Activated T-helper 17 cell treated with anti-CD3 and anti-CD28 coated beads, Interleukin-2, amount 50 U/mL, for 72 hours (primary cell): ENCODE measurements around the gene FOXK2. TPM values are rescaled to one million over a fixed set of nuclear protein-coding genes. Genes with fewer than 3 reads are reported as not detected.
A peak's percentile ranks its signal among the peaks of the same experiment; 100 is the strongest.

ENCODE experiments used
- ATAC-seq: fragments of 150-1000 bp; cut with Tn5 transposase; replicated peaks from 2 replicates; pipeline ENCODE4 v1.10.0; 2021; ENCODE audit warnings: mild to moderate bottlenecking, moderate library complexity
- H3K27ac Mint-ChIP-seq: one replicate; pipeline ENCODE4 v1.8.0; 2022; ENCODE audit warnings: mixed read lengths
- H3K27me3 Mint-ChIP-seq: one replicate; pipeline ENCODE4 v1.8.0; 2022; ENCODE audit warnings: mixed read lengths
- H3K36me3 Mint-ChIP-seq: one replicate; pipeline ENCODE4 v1.8.0; 2022; ENCODE audit warnings: low read depth, mild to moderate bottlenecking, mixed read lengths
- H3K4me1 Mint-ChIP-seq: one replicate; pipeline ENCODE4 v1.8.0; 2022; ENCODE audit warnings: mixed read lengths
- H3K4me3 Mint-ChIP-seq: one replicate; pipeline ENCODE4 v1.8.0; 2022; ENCODE audit warnings: mild to moderate bottlenecking, mixed read lengths
- H3K9me3 Mint-ChIP-seq: one replicate; pipeline ENCODE4 v1.8.0; 2022; ENCODE audit warnings: mixed read lengths
- total RNA-seq, 2 donors: library from RNA; stranded (reverse); gene quantifications; one replicate each; pipeline ENCODE4 v1.2.3, GENCODE V29; 2022

The FOXK2 gene
- total RNA-seq, 2 donors from 2014 or later: 38.2 to 59.4 TPM

DNA sequence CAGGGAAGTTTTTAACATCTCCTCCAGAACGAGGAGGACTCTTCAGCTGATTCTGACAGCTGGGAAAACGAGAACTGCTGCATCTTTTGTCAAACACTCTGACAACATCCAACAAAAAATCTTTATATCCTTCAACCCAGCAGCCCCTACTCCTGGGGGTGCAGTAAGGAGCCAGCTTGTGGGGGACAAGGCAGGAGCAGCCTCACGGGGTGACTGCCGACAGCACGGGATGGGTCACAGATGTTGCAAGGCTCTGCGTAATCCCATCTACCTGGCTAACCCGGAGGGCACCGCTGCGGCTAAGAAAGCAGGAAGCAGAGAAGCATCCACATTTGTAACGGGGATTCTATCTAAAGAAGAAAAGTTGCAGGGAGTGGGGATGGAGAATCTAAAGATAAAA, 100.1 kb downstream of the FOXK2 start:
- peaks cover 100% of the 10 kb centered on the region for H3K36me3 Mint-ChIP-seq
- no peaks in the 10 kb centered on the region for H3K27me3 Mint-ChIP-seq
- peak overlapping the region; percentile 65 for H3K27ac Mint-ChIP-seq

DNA sequence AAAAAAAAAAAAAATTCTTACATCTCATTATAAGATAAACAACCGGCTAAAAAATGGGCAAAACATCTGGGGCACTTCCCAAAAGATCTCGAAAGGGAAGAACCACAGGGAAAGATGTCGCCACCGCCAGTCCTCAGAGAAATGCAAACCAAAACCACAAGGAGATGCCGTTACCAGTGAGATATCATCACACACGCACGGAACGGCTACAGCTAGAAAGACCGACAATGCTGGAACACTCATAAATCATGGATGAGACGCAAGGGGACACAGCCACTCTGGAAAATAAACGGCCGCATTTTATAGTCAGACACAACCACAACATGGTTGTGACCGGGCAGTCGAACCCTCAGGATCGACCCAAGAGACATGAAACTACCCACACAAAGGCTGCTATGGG, 104.2 kb downstream of the FOXK2 start:
- Mint-ChIP-seq H3K4me1 (peaks cover 6% of the 10 kb centered on the region), H3K27ac (no peak overlapping the region), H3K27me3 (no peaks in the 10 kb centered on the region), H3K36me3 (peaks cover 99% of the 10 kb centered on the region), H3K9me3 (no peaks in the 10 kb centered on the region), H3K4me3 (no peak overlapping the region)
- no peak for ATAC-seq

More for the DNA sequence above, 100.1 kb downstream of the FOXK2 start:
- H3K9me3 Mint-ChIP-seq: no peaks in the 10 kb centered on the region
- H3K4me3 Mint-ChIP-seq: no peak overlapping the region
- ATAC-seq: no peak
- no peaks in the 10 kb centered on the region for H3K4me1 Mint-ChIP-seq

DNA sequence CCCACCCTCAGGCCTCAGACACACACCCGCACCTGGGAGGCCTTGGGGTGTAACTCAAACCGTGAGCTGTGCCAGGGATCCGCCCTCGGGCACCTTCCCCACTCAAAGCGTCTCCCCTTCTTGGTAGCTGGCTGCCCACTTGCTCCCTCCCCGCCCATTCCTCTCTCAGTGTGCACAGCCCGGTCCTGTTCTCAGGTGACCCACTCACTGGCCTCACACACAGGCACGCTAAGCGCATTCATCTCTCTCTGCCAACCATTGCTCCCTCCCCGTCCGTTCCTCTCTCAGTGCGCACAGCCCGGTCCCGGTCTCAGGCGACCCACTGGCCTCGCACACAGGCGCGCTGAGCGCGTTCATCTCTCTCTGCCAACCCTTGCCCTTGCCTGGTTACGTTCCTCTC, 107.9 kb downstream of the FOXK2 start:
- H3K27ac Mint-ChIP-seq: peak overlapping the region; percentile 41
- peaks cover 11% of the 10 kb centered on the region for H3K4me1 Mint-ChIP-seq
- no peaks in the 10 kb centered on the region for H3K9me3 Mint-ChIP-seq
- no peak for ATAC-seq
- H3K36me3 Mint-ChIP-seq: peaks cover 95% of the 10 kb centered on the region
- no peaks in the 10 kb centered on the region for H3K27me3 Mint-ChIP-seq
- H3K4me3 Mint-ChIP-seq: no peak overlapping the region

DNA sequence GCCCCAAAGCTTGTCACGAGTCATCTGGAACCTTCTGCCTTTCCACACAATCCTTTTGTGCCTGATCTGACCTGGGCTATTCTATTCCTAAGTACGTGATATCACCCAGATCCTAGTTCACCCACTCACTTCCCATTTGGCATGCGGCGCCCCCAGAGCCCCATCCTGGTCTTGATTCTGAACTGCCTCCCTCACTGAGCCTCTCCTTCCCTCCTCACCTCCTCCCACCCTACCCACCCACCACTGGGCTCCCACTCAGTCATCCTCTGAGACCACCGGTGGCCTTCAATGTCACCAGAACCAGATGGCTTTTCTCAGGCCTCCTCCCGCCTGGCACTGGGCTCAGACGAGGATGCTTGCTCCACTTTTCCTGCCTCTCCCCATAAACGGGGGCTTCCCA, 110.2 kb downstream of the FOXK2 start:
- no peaks in the 10 kb centered on the region for H3K27me3 Mint-ChIP-seq
- no peaks in the 10 kb centered on the region for H3K9me3 Mint-ChIP-seq
- peaks cover 95% of the 10 kb centered on the region for H3K36me3 Mint-ChIP-seq
- no peak overlapping the region for H3K4me3 Mint-ChIP-seq
- ATAC-seq: no peak
- peaks cover 14% of the 10 kb centered on the region for H3K4me1 Mint-ChIP-seq
- no peak overlapping the region for H3K27ac Mint-ChIP-seq

DNA sequence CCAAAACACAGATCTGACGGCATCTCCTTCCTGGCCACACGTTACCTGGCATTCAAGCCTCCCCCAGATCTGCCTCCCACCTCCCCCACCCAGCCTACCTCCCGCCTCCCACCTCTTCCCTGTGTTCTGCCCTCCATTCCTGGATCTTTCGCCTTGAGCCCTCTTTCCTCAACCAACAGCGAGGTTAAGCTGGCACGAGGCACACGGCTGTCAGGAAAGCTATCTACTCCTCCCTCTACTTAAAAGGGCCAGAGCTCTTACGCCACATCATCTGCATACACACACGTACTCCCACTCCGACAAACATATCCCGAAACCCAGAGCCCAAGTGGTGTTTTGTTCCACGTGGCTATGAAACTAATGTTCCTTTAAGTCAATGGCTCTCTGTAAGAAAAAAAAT, 110.7 kb downstream of the FOXK2 start:
- Mint-ChIP-seq H3K4me3 (no peak overlapping the region), H3K36me3 (peaks cover 95% of the 10 kb centered on the region), H3K27me3 (no peaks in the 10 kb centered on the region), H3K4me1 (peaks cover 17% of the 10 kb centered on the region), H3K27ac (no peak overlapping the region), H3K9me3 (no peaks in the 10 kb centered on the region)
- no peak for ATAC-seq

DNA sequence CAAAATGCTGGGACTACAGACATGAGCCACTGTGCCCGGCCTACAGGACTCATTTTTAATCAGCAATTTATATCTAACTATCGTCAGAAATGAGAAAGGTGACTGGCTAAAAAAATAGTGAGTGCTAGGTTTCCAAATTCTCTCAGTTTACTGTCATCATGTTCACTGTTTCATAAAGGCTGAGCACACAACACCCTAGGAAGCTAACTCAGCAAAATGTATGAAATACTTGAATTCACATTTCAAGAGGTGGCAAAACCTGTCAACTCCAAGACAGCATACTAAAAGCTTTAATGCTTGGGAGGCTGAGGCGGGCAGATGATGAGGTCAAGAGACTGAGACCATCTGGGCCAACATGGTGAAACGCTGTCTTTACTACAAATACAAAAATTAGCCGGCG, 112.0 kb downstream of the FOXK2 start:
- Mint-ChIP-seq H3K9me3 (no peaks in the 10 kb centered on the region), H3K4me1 (peaks cover 20% of the 10 kb centered on the region), H3K27me3 (no peaks in the 10 kb centered on the region), H3K27ac (no peak overlapping the region), H3K36me3 (peaks cover 97% of the 10 kb centered on the region), H3K4me3 (no peak overlapping the region)
- ATAC-seq: no peak

DNA sequence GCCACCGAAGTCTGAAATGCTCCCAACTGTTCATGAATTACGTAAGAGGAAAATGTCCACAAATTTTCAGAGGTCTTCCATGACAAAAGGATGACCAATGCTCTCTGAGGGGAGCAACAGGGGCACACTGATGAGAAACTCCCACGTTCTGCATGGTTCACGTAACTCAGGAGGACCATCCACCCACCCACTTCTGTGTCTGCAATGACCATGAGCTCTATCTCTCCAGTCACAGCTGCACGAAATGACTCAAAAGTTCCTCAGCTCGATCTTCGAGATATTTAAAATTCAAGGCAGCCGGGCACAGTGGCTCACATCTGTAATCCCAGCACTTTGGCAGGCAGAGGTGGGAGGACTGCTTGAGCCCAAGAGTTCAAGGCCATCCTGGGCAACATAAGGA, 112.9 kb downstream of the FOXK2 start:
- Mint-ChIP-seq H3K27me3 (no peaks in the 10 kb centered on the region), H3K27ac (no peak overlapping the region), H3K36me3 (peaks cover 97% of the 10 kb centered on the region), H3K4me1 (peaks cover 27% of the 10 kb centered on the region), H3K9me3 (no peaks in the 10 kb centered on the region), H3K4me3 (no peak overlapping the region)
- no peak for ATAC-seq

DNA sequence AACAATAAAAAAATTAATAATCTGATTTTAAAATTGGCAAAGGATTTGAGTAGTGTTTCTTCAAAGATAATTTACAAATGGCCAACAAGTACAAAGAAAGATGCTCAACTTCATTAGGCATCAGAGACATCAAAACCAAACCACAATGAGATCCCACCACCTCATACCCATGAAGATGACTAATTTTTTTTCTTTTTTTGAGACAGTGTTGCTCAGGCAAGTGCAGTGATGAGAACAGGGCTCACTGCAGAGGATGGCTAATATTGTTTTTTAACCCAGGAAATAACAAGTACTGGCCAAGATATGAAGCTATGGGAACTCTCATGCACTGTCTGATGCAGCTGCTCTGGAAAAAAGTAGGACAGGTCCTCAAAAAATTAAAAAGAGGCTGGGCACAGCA, 113.8 kb downstream of the FOXK2 start:
- Mint-ChIP-seq H3K4me3 (peak overlapping the region; percentile 42), H3K27ac (no peak overlapping the region), H3K9me3 (no peaks in the 10 kb centered on the region), H3K4me1 (peaks cover 28% of the 10 kb centered on the region), H3K27me3 (no peaks in the 10 kb centered on the region), H3K36me3 (peaks cover 97% of the 10 kb centered on the region)
- peak; percentile 60 for ATAC-seq

DNA sequence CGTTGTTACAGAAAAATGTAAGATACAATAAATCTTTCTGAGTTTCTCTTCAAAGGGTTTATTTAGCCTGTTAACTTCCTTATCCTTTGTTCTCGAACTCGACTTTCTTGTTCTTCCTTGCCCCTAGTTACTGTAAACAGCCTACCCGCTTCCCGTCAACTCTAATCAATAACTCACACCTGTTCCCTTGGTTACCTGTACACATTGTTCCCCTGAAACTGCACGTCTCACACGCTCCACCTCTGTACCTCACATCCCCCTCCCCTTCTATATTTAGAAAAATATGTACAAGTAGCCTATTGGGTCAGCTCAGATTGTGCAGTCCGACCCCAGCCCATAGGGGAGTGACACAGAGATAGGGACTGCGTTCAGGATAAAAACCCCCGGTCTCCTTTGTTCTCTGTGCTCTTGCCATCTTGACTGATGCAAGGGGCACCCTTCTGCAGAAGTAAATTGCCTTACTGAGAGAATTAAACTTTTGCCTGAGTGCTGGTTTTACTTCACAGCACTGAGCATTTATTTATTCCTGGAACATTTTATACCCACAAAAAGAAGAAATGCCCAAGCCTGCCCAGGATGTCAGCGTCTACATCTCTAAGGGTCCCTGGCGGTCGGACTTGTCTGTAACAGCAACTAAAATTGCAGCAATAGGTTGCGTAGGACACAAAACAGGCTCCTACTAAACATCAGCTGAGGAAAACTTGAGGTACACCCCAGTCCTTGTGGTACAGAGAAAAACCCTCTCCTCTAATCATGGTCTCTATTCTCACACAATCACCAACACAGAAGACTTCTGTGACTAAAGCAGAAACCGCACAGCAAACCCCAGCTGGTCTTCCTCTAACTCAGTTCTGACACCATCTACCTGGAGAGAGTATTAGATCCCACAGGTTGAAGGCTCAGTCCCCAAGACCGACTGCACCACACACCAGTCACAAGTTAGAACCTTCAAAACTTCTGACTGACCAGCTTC, 117.4 kb downstream of the FOXK2 start:
- H3K27ac Mint-ChIP-seq: peak overlapping the region; percentile 96
- peak; percentile 83 for ATAC-seq
- H3K4me1 Mint-ChIP-seq: peaks cover 30% of the 10 kb centered on the region
- no peaks in the 10 kb centered on the region for H3K27me3 Mint-ChIP-seq
- peaks cover 98% of the 10 kb centered on the region for H3K36me3 Mint-ChIP-seq
- H3K4me3 Mint-ChIP-seq: peak overlapping the region; percentile 61
- H3K9me3 Mint-ChIP-seq: no peaks in the 10 kb centered on the region

DNA sequence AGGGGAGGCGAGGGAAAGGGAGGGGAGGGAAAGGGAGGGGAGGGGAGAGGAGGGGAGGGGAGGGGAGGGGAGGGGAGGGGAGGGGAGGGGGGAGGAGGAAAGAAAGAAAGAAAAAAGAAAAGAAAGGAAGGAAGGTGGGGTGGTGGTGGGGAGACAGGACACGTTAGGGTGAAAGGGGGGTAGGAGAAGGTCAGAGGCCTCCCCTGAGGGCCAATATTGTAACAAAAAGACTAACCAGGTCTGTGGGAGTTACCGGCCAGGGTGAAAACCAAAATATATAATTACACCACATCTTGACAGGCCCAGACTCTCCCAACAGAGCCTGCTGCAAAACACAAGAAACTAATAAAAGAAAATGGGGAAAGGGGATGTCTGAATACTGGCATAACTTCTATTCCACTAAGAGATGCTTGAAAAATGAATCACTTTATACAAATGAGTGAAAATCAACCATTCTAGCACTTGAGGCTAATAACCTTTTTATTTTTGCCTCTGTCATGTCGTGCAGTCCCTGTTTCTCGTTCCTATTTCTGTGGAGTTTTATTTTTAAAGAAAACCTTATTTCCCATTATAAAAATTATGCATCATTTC, 118.7 kb downstream of the FOXK2 start:
- H3K36me3 Mint-ChIP-seq: peaks cover 98% of the 10 kb centered on the region
- H3K4me3 Mint-ChIP-seq: peak overlapping the region; percentile 61
- no peaks in the 10 kb centered on the region for H3K27me3 Mint-ChIP-seq

DNA sequence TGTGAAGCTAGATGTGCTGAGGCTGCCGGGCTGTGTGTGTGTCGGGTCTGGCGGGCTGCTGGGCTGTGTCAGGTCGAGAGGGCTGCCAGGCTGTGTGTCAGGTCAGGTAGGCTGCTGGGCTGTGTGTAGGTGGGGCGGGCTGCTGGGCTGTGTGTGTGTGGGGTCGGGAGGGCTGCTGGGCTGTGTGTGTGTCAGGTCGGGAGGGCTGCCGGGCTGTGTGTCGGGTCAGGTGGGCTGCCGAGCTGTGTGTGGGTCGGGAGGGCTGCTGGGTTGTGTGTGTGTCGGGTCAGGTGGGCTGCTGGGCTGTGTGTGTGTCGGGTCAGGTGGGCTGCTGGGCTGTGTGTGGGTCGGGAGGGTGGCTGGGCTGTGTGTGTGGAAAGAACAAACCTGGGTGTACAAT, 120.1 kb downstream of the FOXK2 start:
- Mint-ChIP-seq H3K36me3 (peaks cover 98% of the 10 kb centered on the region), H3K4me1 (peaks cover 28% of the 10 kb centered on the region), H3K27me3 (no peaks in the 10 kb centered on the region), H3K27ac (no peak overlapping the region), H3K4me3 (peak overlapping the region; percentile 41), H3K9me3 (no peaks in the 10 kb centered on the region)
- no peak for ATAC-seq

More for the DNA sequence above, 118.7 kb downstream of the FOXK2 start:
- Mint-ChIP-seq H3K27ac (no peak overlapping the region), H3K4me1 (peaks cover 30% of the 10 kb centered on the region), H3K9me3 (no peaks in the 10 kb centered on the region)
- no peak for ATAC-seq

DNA sequence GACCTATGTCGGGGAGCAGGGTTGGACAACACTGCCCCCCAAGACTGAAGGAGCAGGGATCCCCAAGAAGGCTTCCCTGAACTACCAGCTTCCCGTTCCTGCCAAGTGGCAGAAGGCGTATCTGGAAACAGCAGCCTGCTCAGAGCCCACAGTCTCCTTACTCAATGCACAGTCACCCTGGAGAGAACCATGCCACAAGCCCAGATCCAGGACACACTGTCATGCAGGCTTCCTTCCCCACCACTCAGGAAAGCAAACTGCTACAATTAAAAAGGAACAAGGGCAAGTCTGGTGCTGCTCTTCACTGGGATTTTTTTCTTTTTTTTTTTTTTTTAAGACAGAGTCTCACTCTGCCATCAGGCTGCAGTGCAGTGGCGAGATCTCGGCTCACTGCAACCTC, 120.5 kb downstream of the FOXK2 start:
- Mint-ChIP-seq H3K4me1 (peaks cover 24% of the 10 kb centered on the region), H3K4me3 (no peak overlapping the region), H3K36me3 (peaks cover 98% of the 10 kb centered on the region), H3K27me3 (no peaks in the 10 kb centered on the region), H3K9me3 (no peaks in the 10 kb centered on the region), H3K27ac (no peak overlapping the region)
- ATAC-seq: no peak

DNA sequence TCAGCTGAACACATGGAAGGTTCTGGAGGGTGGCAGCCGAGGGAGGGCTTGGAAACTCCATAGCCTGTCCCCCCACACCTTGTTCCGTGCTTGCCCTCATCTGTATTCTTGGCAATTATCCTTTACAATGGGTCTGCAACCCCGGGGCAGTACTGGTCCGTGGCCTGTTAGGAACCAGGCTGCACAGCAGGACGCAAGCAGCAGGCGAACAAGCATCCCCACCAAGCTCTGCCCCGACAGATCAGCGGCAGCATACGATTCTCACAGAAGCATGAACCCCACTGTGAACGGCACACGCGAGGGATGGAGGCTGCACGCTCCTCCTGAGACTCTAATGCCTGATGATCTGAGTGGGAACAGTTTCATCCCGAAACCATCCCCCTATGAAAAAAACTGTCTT, 122.5 kb downstream of the FOXK2 start:
- peaks cover 26% of the 10 kb centered on the region for H3K4me1 Mint-ChIP-seq
- H3K36me3 Mint-ChIP-seq: peaks cover 98% of the 10 kb centered on the region

DNA sequence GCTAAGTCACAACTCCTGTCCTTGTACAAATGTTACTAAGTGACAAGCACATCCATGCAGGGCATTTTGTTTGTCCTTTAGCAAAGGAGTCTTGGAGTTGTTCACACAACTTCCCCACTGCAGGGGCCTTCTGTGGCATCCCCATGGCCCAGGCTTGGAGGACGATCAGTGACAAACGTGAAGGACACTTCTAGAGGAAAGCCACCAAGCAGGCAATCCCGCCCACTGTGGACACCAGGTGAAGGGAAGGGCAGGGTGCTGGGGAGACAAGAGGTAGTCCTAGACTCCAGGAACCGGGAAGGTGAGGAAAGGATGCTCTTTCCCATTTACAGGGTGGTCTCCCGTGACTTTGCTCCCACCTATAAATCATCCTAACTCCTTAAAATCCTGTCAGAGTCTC, 124.6 kb downstream of the FOXK2 start:
- H3K36me3 Mint-ChIP-seq: peaks cover 85% of the 10 kb centered on the region
- no peak overlapping the region for H3K27ac Mint-ChIP-seq
- H3K4me3 Mint-ChIP-seq: no peak overlapping the region
- no peak for ATAC-seq
- H3K27me3 Mint-ChIP-seq: no peaks in the 10 kb centered on the region
- peaks cover 14% of the 10 kb centered on the region for H3K4me1 Mint-ChIP-seq
- no peaks in the 10 kb centered on the region for H3K9me3 Mint-ChIP-seq

More for the DNA sequence above, 122.5 kb downstream of the FOXK2 start:
- Mint-ChIP-seq H3K27ac (no peak overlapping the region), H3K4me3 (no peak overlapping the region), H3K9me3 (no peaks in the 10 kb centered on the region), H3K27me3 (no peaks in the 10 kb centered on the region)
- ATAC-seq: no peak

DNA sequence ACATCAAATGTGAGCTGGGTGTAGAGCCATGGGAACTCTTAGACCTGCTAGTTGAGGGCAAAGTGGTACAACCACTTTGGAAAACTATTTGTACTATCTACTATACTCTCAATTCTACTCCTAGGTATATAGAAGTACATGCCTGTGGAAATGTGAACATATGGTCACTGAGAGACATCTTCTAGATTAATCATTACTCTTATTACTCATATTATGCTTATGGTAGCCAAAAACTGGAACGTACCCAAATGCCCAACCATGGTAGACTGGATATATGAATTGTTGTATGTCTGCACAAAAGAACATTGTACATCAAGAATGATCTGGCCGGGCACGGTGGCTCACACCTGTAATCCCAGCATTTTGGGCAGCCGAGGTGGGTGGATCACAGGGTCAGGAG, 126.0 kb downstream of the FOXK2 start:
- Mint-ChIP-seq H3K27ac (no peak overlapping the region), H3K36me3 (peaks cover 72% of the 10 kb centered on the region), H3K9me3 (no peaks in the 10 kb centered on the region), H3K4me3 (peak overlapping the region; percentile 83), H3K4me1 (peaks cover 14% of the 10 kb centered on the region), H3K27me3 (no peaks in the 10 kb centered on the region)
- ATAC-seq: no peak
